Activated naive CD8-positive, alpha-beta T cell treated with anti-CD3 and anti-CD28 coated beads for 36 hours (primary cell): ENCODE measurements around the gene ACYP2. TPM values are rescaled to one million over a fixed set of nuclear protein-coding genes. Genes with fewer than 3 reads are reported as not detected.
"Not testable (repeated sequence)": the region's sequence is repeated elsewhere in the genome, so short reads cannot be mapped to it uniquely, and the experiment has no call there.

Experiments
- DNase-seq: peaks from one replicate; pipeline ENCODE4 v3.0.0; 2021
- H3K27ac Mint-ChIP-seq: one replicate; pipeline ENCODE4 v1.8.0; 2022; ENCODE audit warnings: mild to moderate bottlenecking, moderate library complexity, mixed read lengths
- H3K27me3 Mint-ChIP-seq: one replicate; pipeline ENCODE4 v1.8.0; 2022; ENCODE audit warnings: mild to moderate bottlenecking, mixed read lengths
- H3K36me3 Mint-ChIP-seq: one replicate; pipeline ENCODE4 v1.8.0; 2021; ENCODE audit warnings: mild to moderate bottlenecking, mixed read lengths
- H3K4me1 Mint-ChIP-seq: one replicate; pipeline ENCODE4 v1.8.0; 2021; ENCODE audit warnings: mixed read lengths
- H3K4me3 Mint-ChIP-seq: one replicate; pipeline ENCODE4 v1.8.0; 2022; ENCODE audit warnings: mild to moderate bottlenecking, moderate library complexity, mixed read lengths
- H3K9me3 Mint-ChIP-seq: one replicate; pipeline ENCODE4 v1.8.0; 2022; ENCODE audit warnings: mixed read lengths
- total RNA-seq, 2 experiments: library from RNA; stranded (reverse); gene quantifications; one replicate each; pipeline ENCODE4 v1.2.3, GENCODE V29; 2021

ACYP2 gene
- total RNA-seq, 2 experiments from 2014 or later = 6.2 to 7.5 TPM

- Mint-ChIP-seq H3K27ac (no peak overlapping the region), H3K4me3 (no peak overlapping the region), H3K4me1 (peaks cover 15% of the 10 kb centered on the region), H3K27me3 (no peaks in the 10 kb centered on the region), H3K9me3 (no peaks in the 10 kb centered on the region), H3K36me3 (peaks cover 2% of the 10 kb centered on the region)
- no peak for DNase-seq
These were observed 164.0 kb downstream of the ACYP2 start for GRCh38 chr2:54279385-54279784.

GRCh38 chr2:54284826-54285225 lies 169.4 kb downstream of the ACYP2 start:
- Mint-ChIP-seq H3K4me1 (peaks cover 5% of the 10 kb centered on the region), H3K4me3 (no peak overlapping the region), H3K9me3 (no peaks in the 10 kb centered on the region)

GRCh38 chr2:54285451-54285850 lies 170.0 kb downstream of the ACYP2 start:
- Mint-ChIP-seq H3K27ac (no peak overlapping the region), H3K4me1 (peaks cover 5% of the 10 kb centered on the region), H3K9me3 (no peaks in the 10 kb centered on the region), H3K36me3 (peaks cover 3% of the 10 kb centered on the region), H3K4me3 (no peak overlapping the region), H3K27me3 (no peaks in the 10 kb centered on the region)
- no peak for DNase-seq

More at GRCh38 chr2:54284826-54285225, 169.4 kb downstream of the ACYP2 start:
- Mint-ChIP-seq H3K27me3 (no peaks in the 10 kb centered on the region), H3K36me3 (peaks cover 3% of the 10 kb centered on the region), H3K27ac (no peak overlapping the region)
- no peak for DNase-seq

- H3K27me3 Mint-ChIP-seq = no peaks in the 10 kb centered on the region
- peaks cover 1% of the 10 kb centered on the region for H3K4me1 Mint-ChIP-seq
These were observed 172.1 kb downstream of the ACYP2 start for GRCh38 chr2:54287532-54287931.

GRCh38 chr2:54289917-54290316 lies 174.5 kb downstream of the ACYP2 start:
- DNase-seq = no peak
- Mint-ChIP-seq H3K4me3 (no peak overlapping the region), H3K27ac (no peak overlapping the region), H3K9me3 (no peaks in the 10 kb centered on the region), H3K27me3 (no peaks in the 10 kb centered on the region), H3K4me1 (no peaks in the 10 kb centered on the region), H3K36me3 (no peaks in the 10 kb centered on the region)

More at GRCh38 chr2:54287532-54287931, 172.1 kb downstream of the ACYP2 start:
- peaks cover 3% of the 10 kb centered on the region for H3K36me3 Mint-ChIP-seq
- no peak overlapping the region for H3K4me3 Mint-ChIP-seq
- DNase-seq = no peak
- no peak overlapping the region for H3K27ac Mint-ChIP-seq
- no peaks in the 10 kb centered on the region for H3K9me3 Mint-ChIP-seq

- Mint-ChIP-seq H3K27me3 (no peaks in the 10 kb centered on the region), H3K4me1 (no peaks in the 10 kb centered on the region), H3K9me3 (no peaks in the 10 kb centered on the region), H3K4me3 (no peak overlapping the region), H3K36me3 (no peaks in the 10 kb centered on the region), H3K27ac (no peak overlapping the region)
- DNase-seq = no peak
These were observed 175.1 kb downstream of the ACYP2 start for GRCh38 chr2:54290356-54291025.

GRCh38 chr2:54294665-54295064 lies 179.2 kb downstream of the ACYP2 start:
- H3K4me1 Mint-ChIP-seq, H3K9me3 Mint-ChIP-seq, H3K36me3 Mint-ChIP-seq, H3K27me3 Mint-ChIP-seq, H3K27ac Mint-ChIP-seq, H3K4me3 Mint-ChIP-seq, DNase-seq: not testable (repeated sequence)

GRCh38 chr2:54295911-54296310 lies 180.5 kb downstream of the ACYP2 start:
- no peaks in the 10 kb centered on the region for H3K9me3 Mint-ChIP-seq
- no peaks in the 10 kb centered on the region for H3K36me3 Mint-ChIP-seq
- no peak overlapping the region for H3K4me3 Mint-ChIP-seq
- H3K4me1 Mint-ChIP-seq = no peaks in the 10 kb centered on the region
- no peak overlapping the region for H3K27ac Mint-ChIP-seq
- DNase-seq = no peak
- no peaks in the 10 kb centered on the region for H3K27me3 Mint-ChIP-seq

GRCh38 chr2:54298514-54298913 lies 183.1 kb downstream of the ACYP2 start:
- no peaks in the 10 kb centered on the region for H3K9me3 Mint-ChIP-seq
- H3K27ac Mint-ChIP-seq = no peak overlapping the region
- no peaks in the 10 kb centered on the region for H3K4me1 Mint-ChIP-seq
- no peak overlapping the region for H3K4me3 Mint-ChIP-seq
- no peak for DNase-seq
- H3K36me3 Mint-ChIP-seq = no peaks in the 10 kb centered on the region
- no peaks in the 10 kb centered on the region for H3K27me3 Mint-ChIP-seq

GRCh38 chr2:54303631-54304030 lies 188.2 kb downstream of the ACYP2 start:
- no peak overlapping the region for H3K4me3 Mint-ChIP-seq
- H3K4me1 Mint-ChIP-seq = no peaks in the 10 kb centered on the region
- no peaks in the 10 kb centered on the region for H3K36me3 Mint-ChIP-seq
- no peaks in the 10 kb centered on the region for H3K9me3 Mint-ChIP-seq
- no peaks in the 10 kb centered on the region for H3K27me3 Mint-ChIP-seq
- DNase-seq = no peak
- H3K27ac Mint-ChIP-seq = no peak overlapping the region

- H3K4me1 Mint-ChIP-seq = no peaks in the 10 kb centered on the region
These were observed 191.1 kb downstream of the ACYP2 start for GRCh38 chr2:54306556-54306955.

GRCh38 chr2:54308186-54308585 lies 192.8 kb downstream of the ACYP2 start:
- H3K4me3 Mint-ChIP-seq = no peak overlapping the region
- H3K27ac Mint-ChIP-seq = no peak overlapping the region
- H3K36me3 Mint-ChIP-seq = no peaks in the 10 kb centered on the region
- H3K9me3 Mint-ChIP-seq = no peaks in the 10 kb centered on the region
- DNase-seq = no peak
- no peaks in the 10 kb centered on the region for H3K27me3 Mint-ChIP-seq
- H3K4me1 Mint-ChIP-seq = no peaks in the 10 kb centered on the region

More at GRCh38 chr2:54306556-54306955, 191.1 kb downstream of the ACYP2 start:
- H3K27me3 Mint-ChIP-seq = no peaks in the 10 kb centered on the region
- H3K9me3 Mint-ChIP-seq = no peaks in the 10 kb centered on the region
- H3K36me3 Mint-ChIP-seq = no peaks in the 10 kb centered on the region
- H3K27ac Mint-ChIP-seq = no peak overlapping the region
- H3K4me3 Mint-ChIP-seq = no peak overlapping the region
- DNase-seq = no peak

GRCh38 chr2:54308782-54309181 lies 193.4 kb downstream of the ACYP2 start:
- no peaks in the 10 kb centered on the region for H3K4me1 Mint-ChIP-seq
- H3K9me3 Mint-ChIP-seq = no peaks in the 10 kb centered on the region
- DNase-seq = no peak
- H3K4me3 Mint-ChIP-seq = no peak overlapping the region
- H3K27ac Mint-ChIP-seq = no peak overlapping the region
- H3K27me3 Mint-ChIP-seq = no peaks in the 10 kb centered on the region
- no peaks in the 10 kb centered on the region for H3K36me3 Mint-ChIP-seq

GRCh38 chr2:54310311-54310710 lies 194.9 kb downstream of the ACYP2 start:
- Mint-ChIP-seq H3K27me3 (no peaks in the 10 kb centered on the region), H3K4me1 (no peaks in the 10 kb centered on the region), H3K27ac (no peak overlapping the region)

GRCh38 chr2:54310961-54311360 lies 195.5 kb downstream of the ACYP2 start:
- no peaks in the 10 kb centered on the region for H3K9me3 Mint-ChIP-seq
- no peaks in the 10 kb centered on the region for H3K4me1 Mint-ChIP-seq
- no peak for DNase-seq
- no peaks in the 10 kb centered on the region for H3K36me3 Mint-ChIP-seq
- no peak overlapping the region for H3K4me3 Mint-ChIP-seq
- H3K27me3 Mint-ChIP-seq = peaks cover under 1% of the 10 kb centered on the region
- H3K27ac Mint-ChIP-seq = no peak overlapping the region

More at GRCh38 chr2:54310311-54310710, 194.9 kb downstream of the ACYP2 start:
- Mint-ChIP-seq H3K4me3 (no peak overlapping the region), H3K9me3 (no peaks in the 10 kb centered on the region), H3K36me3 (no peaks in the 10 kb centered on the region)
- no peak for DNase-seq

- Mint-ChIP-seq H3K4me3 (no peak overlapping the region), H3K27ac (no peak overlapping the region), H3K27me3 (peaks cover 4% of the 10 kb centered on the region), H3K4me1 (no peaks in the 10 kb centered on the region), H3K36me3 (no peaks in the 10 kb centered on the region), H3K9me3 (peaks cover 2% of the 10 kb centered on the region)
- no peak for DNase-seq
These were observed 197.7 kb downstream of the ACYP2 start for GRCh38 chr2:54313147-54313546.
